DND-41 (cell line): Measurements from ENCODE around the gene SMPD3.

Source experiments
- CTCF ChIP-seq: IDR thresholded peaks from 2 replicates; pipeline ENCODE4 v1.5.1; 2012; ENCODE audit warnings: borderline replicate concordance, low read length, moderate library complexity, mild to moderate bottlenecking; ENCODE audit not compliant: poor library complexity, severe bottlenecking; ENCODE audit errors: extremely low read depth
- EZH2 ChIP-seq: IDR thresholded peaks from 3 replicates; pipeline ENCODE4 v1.6.1; 2012; ENCODE audit warnings: borderline replicate concordance, low read depth, mild to moderate bottlenecking, moderate library complexity, low read length, inconsistent platforms; ENCODE audit not compliant: severe bottlenecking

DNA sequence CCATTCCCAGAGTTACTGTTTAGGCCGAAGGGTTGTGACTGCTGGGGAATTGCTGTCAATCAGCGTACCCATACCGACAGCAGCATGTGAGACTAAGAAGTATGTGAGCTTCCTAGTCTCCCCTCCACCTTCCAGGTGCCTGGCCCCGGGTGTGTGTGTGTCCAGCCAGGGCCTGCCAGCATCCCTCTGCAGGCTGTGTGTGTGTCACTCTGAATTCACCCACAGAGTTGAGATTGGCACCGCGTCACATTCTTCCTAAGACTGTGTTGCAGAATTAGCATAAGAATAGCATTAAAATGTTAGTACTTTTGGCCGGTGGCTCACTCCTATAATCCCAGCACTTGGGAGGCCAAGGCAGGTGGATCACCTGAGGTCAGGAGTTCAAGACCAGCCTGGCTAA lies 105.7 kb downstream of the SMPD3 start:
- TF ChIP-seq CTCF = no peak
- TF ChIP-seq EZH2 = no peak
